Stomach smooth muscle (tissue), 2 donors: Measurements from ENCODE around the gene CPN2.

Experiments used
- H3K27ac ChIP-seq: one replicate; pipeline ENCODE4 v1.7.0; 2013; ENCODE audit warnings: mild to moderate bottlenecking, low read length, inconsistent platforms
- H3K27me3 ChIP-seq, 2 donors: one replicate each; pipeline ENCODE4 v1.7.0; 2013; ENCODE audit warnings: low read length in 2 of 2; ENCODE audit not compliant: insufficient read depth in 2 of 2, control insufficient read depth in 1 of 2
- H3K36me3 ChIP-seq, 2 donors: one replicate each; pipeline ENCODE4 v1.7.0; 2013; ENCODE audit warnings: low read length in 2 of 2; ENCODE audit not compliant: control insufficient read depth in 2 of 2, insufficient read depth in 2 of 2
- H3K4me1 ChIP-seq: one replicate; pipeline ENCODE4 v1.7.0; 2013; ENCODE audit warnings: low read length; ENCODE audit not compliant: control insufficient read depth, insufficient read depth
- H3K4me3 ChIP-seq, 2 donors: one replicate each; pipeline ENCODE4 v1.7.0; 2013; ENCODE audit warnings: low read length in 2 of 2
- H3K9ac ChIP-seq, 2 donors: one replicate each; pipeline ENCODE4 v1.7.0; 2013; ENCODE audit warnings: low read length in 2 of 2, mild to moderate bottlenecking in 1 of 2
- H3K9me3 ChIP-seq, 2 donors: one replicate each; pipeline ENCODE4 v1.7.0; 2013; ENCODE audit warnings: low read length in 2 of 2; ENCODE audit not compliant: control insufficient read depth in 2 of 2
- donor health status: healthy.
- donor health status: Pancreatic carcinoma.

CPN2 gene

DNA sequence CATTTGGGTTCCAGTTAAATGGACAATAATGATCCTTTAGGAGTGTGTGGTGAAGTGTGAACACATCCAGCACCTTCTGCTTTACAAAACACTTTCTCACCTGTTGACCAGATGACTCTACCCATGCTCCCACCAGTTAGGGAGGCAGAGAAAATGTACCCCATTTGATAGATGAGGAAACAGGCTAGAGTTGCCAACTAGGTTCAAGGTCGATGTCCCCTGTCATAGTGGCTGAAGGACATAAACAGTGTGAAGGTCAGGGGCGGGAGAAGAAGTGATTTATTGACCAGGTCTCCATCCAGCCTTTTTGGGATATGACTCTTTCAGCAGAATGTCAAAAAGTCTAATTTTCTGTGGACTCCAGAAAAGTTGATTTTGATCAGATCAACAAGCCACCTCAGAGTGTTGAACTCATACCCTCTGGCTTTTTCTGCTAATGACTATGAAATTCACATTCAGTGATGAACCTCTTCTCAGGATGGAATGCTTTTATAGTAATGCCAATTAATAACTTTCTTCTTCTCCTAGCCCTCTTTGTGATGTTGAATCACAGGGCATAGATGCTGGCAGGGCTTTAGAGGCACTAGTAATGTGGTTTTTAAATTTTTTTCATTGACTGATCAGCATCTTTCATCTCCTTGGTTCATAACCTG lies 57.5 kb downstream of the CPN2 start:
- Histone ChIP-seq H3K9me3 (no peaks in the 10 kb centered on the region), H3K36me3 (no peaks in the 10 kb centered on the region), H3K9ac (no peak overlapping the region), H3K4me1 (peaks cover 4% of the 10 kb centered on the region), H3K27me3 (peaks cover 0 to 2% of the 10 kb centered on the region in 2 donors), H3K27ac (no peak overlapping the region), H3K4me3 (no peak overlapping the region)

DNA sequence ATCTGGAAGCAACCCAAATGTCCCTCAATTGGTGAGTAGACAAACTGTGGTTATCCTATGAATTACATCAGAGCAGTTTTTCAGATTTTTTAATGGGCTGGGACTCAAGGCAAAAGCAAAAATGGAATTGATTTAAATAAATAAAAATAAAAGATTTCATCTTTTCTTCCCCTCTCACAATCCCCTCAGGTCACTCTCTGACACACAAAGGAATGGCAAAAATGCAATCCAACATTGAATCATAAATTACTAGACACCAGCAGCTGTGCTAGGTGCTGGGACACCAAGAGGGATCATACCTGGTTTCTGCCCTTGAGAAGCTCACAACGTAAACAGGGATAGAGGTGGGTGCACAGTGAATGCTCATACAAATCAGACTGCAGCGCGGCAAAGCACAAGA lies 58.8 kb downstream of the CPN2 start:
- peaks cover 0 to 2% of the 10 kb centered on the region in 2 donors for H3K27me3 ChIP-seq
- H3K4me1 ChIP-seq = peaks cover 4% of the 10 kb centered on the region
- no peak overlapping the region for H3K27ac ChIP-seq
- H3K36me3 ChIP-seq = no peaks in the 10 kb centered on the region
- no peak overlapping the region for H3K4me3 ChIP-seq
- H3K9ac ChIP-seq = no peak overlapping the region
- H3K9me3 ChIP-seq = no peaks in the 10 kb centered on the region
